GM08714 (cell line): Measurements from ENCODE around the gene KCNT1.

Experiments
- H3K4me3 ChIP-seq: fragments of 200-500 bp; sonication (Bioruptor generic); 2 replicates; pipeline ENCODE4 v1.5.1; 2014; ENCODE audit warnings: mild to moderate bottlenecking, low read length, inconsistent platforms
- ZNF274 ChIP-seq: IDR thresholded peaks from 2 replicates; pipeline ENCODE4 v1.6.1; 2012; ENCODE audit warnings: mild to moderate bottlenecking, low read depth, low read length

Gene KCNT1

DNA sequence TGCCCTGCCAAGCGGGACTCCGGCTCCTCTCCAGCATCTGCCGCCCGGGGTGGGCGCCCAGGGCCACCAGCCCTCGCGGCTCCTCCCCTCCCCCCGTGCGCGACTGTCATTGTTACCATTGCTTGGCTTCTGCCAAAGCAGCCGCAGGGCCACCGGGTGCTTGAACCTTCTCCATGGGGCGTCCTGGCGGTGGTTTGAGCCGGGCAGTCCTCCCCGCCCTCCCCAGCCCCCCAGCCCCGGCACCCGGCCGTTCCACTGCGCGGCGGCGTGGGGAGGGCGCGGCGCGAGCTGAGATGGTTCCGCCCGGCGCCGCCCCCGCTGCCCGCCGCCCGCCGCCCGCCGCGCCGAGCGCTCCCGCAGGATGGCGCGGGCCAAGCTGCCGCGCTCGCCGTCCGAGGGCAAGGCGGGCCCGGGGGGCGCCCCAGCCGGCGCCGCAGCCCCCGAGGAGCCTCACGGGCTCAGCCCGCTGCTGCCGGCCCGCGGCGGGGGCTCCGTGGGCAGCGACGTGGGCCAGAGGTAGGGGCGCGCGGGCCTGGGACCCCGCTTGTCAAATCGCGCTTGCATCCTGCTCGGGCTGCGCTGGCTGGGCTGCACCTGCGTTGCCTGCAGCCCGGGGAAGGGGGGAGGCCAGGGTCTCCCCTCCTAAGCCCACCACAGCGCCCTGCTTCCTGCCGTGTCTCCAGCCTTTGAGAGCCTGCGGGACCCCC, 34.4 kb downstream of the KCNT1 start:
- no peak overlapping the region for H3K4me3 ChIP-seq
- TF ChIP-seq ZNF274, result no peak

DNA sequence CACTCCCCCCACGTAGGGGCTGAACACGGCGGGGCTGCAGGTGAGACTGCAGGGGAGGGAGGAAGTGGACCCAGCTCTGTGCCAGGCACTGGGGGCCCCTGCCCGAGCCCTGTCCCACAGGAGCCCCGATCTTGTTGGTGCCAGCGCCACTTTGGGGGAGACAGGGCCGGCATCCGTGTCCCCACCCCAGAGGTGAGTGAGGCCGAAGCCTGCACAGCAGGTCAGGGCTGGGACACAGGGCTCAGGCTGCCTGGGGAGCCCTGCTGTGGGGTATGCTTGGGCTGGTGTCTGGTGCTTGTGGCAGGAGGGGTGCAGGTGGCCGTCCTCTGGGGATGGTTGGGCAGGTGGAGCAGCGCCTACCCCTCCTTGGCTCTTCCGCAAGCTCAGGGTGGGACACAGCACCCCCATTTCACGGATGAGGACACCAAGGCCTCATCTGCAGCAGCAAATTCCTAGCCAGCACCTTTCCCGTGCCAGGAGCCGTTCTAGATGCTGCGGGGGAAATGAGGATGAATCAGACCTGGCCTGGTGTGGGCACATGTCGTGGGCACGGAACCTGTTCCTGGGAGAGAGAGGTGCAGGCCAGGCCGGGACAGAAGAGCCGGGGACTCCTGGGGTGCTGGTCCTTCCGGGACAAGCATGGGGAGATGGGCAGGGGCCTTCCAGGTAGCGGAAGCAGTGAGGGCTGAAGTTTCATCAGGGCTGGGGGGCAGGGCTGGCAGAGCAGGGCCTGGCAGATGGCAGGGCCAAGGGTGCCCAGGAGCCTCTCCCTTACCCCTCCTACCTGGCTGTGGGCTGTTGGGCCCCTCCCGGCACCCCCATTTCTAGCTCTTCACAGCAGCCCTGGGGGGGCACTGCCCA, 35.2 kb downstream of the KCNT1 start:
- no peak for TF ChIP-seq ZNF274
- no peak overlapping the region for H3K4me3 ChIP-seq

DNA sequence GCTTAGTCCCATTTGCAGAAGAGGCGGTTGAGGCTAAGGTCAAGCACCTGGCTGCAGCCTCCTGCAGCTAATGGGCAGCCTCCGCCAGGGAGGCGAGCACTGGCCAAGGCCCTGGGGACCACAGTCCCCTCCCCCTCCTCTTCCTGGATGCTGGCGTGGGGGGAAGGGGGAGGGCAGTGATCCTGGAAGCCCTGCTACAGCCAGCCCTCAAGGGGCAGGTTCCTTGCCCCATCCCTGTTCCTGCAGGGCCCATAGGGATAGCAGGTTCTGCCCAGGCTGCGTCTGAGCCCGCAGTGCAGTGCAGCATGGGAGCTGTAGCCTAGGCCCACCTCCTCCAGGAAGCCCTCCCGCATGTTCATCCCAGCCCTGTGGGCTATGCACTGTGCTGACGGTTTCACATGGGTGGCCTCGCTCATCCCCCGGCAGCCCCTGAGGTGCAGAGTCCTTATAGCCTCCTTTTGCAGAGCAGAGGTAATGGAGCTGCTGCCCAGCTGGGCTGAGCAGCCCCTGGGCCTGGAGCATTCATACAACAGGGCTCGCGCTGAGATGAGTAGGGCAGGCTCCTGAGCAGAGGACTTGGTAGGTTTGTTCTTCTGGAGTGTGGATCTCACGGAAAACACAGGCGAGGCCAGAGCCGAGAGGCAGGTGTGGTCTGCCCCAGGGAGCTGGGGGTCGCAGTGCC, 36.0 kb downstream of the KCNT1 start:
- no peak overlapping the region for H3K4me3 ChIP-seq
- TF ChIP-seq ZNF274, result no peak

DNA sequence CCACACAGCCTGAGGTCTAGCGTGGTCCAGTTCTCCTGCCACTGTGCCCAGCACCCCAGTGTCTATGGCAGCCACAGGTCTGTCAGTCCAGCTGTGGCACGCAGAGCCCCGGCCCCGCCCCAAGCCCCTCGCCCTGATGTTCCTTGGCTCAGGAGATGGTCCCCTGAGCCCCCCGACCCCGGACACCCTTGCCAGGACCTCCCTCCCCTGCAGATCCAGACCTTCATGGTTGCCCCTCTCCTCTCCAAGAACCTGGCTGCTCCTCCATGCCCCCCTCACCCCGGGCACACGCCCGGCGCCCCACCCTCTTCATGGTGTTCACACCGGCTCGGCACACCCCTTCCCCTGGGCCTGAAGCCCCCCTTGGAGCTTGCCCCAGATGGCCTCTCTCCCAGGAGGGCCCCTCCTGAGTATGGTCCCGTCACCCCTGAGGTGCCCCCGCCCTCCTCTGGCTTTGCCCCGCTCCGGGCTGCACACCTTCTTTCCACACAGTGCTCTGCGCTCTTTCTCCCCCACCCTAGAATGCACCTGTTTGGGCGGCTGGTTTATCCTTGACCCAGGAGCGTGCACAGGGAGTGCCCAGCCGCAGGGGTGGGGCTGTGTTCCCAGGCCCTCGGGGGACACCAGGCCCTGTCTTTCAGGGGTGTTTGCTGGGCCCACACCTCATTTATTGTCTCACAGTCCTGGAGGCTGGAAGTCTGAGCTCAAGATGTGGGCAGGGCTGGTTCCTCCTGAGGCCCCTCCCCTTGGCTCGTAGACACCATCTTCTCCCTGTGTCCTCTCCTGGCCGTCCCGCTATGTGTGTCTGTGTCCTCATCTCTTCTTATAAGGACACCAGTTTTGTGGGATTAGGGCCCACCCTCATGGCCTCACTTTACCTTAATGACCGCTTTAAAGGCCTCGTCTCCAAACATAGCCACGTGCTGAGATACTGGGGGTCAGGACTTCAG, 37.6 kb downstream of the KCNT1 start:
- no peak overlapping the region for H3K4me3 ChIP-seq
- TF ChIP-seq ZNF274, result no peak

DNA sequence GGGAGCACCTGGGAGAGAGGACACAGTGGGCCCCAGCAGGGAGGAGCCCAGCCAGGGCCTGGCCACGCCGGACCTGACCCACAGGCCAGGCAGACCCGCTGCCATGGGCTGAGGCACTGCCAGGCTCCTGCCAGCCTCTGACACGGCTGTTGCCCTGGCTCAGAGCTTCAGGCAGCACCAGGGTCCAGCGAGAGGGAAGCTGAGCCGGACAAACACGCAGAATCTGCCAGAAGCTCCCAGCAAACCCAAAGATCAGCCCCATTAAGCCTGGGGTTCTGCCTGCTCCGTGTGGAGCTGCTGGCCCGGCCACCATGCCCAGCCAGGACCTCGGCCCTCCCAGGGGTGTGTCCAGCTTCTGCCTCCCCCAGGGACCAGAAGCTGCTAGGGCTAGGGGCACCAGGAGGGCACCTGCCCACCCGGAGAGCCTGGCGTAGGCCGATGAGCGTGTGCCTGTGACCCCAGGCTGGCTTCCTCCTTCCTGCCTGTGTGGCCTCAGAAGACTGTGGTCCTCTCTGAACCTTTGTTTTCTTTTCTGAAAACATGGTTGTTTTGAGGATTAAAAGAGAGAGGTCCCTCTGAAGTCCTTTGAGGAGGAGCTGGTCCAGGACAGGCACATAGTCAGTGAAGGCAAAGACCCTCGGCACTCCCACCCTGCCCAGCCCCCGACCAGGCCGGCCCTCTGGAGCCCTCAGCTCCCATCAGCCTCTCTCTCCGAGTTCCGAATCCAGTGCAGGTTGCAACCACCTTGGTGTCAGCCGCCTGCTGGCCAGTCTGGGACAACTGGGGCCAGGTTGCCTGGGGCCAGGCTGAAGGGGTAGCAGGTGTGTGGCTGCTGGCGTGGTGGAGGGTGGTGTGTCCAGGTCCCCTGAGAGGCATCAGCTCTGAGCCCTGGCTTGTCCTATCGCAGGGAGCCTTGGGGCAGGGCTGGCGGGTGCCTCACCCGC, 39.6 kb downstream of the KCNT1 start:
- H3K4me3 ChIP-seq, result no peak overlapping the region
- no peak for TF ChIP-seq ZNF274

DNA sequence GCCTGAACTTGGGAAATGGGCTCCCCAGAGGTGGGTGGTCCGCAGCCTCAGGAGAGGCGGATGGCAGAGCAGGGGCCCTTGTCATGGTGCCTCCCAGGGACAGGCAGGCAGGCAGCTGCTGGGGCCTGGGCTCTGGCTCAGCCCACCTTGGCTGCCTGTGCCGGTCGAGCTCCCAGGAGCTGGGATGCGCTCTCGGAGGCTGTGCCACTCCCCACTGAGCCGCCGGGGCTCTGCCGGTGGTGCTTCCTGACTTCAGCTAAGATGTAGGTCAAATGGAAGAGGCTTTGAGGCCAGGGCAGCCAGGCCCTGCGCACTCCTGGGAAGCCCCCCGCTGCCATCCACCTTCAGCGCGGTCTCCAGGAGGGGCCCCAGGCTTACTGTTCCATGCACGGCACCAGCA, 41.0 kb downstream of the KCNT1 start:
- TF ChIP-seq ZNF274, result no peak
- H3K4me3 ChIP-seq, result no peak overlapping the region

DNA sequence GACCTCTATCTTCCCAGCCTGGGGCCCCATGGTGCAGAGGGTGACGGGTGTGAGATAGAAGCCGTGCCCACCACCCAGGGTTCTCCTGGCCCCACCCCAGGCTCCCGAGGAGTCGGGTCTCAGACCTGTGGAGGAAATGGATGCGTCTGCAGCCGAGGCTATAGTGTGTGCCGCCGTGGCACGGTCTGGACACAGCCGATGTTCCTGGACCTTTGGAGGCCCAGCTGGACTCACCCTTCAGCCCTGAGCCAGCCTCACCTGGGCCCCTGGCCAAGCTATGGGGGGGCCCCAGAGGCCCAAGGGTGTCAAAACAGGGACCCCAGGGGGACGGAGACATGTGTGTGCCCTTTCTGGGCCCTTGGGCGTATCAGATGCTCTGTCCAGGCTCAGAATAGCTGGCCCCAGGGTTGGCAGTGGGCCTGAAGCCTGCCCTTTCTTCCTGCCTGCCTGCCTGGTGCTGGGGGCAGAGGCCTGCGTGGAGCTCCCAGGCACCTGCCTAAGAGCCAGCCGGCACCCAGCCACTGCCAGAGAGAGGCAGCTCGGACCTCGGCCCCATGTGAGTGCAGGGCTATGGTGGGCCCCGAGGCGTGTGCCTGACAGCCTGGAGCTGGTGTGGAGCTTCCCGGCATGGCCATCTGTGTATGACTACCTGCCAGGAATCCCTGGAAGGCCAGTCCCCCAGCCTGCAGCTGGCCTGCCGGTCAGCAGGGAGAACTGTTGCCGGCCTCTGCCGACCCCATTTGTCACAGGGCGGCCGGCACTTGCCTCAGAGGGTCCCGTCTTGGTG, 41.8 kb downstream of the KCNT1 start:
- no peak overlapping the region for H3K4me3 ChIP-seq
- TF ChIP-seq ZNF274, result no peak

DNA sequence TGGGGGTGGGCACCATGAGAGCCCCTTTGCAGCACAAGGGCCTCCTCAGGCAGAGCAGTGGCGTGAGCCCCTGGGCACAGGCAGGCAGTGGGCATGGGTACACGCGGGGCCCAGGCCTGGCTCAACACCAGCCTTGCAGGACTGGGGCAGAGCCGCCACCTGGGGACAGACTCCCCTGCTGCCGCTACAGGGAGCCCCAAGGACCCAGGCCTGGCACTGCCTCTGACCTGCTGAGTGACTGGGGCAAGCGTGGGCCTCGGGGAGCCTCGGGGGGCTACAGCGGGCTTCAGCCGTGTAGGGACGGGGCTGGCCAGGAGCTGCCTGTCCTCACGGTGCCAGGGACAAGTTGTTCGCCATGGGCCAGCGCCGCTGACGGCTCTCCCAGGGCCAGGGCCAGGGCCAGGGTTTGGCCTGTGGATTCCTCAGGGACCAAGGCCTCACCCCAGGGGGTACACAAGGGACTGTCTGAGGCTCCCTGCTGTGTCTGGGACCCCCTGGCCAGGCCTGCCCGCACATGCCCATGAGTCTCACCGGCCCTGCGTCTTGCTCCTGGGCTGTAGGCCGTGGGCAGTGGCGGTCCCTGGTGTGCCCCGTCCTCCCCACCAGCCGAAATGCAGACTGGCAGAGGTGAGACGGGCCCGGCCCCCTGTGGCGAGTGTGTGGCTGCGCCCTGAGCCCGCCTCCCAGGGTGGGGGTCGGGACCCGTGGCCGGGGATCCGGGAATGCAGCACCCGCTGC, 42.5 kb downstream of the KCNT1 start:
- no peak for TF ChIP-seq ZNF274
- no peak overlapping the region for H3K4me3 ChIP-seq

DNA sequence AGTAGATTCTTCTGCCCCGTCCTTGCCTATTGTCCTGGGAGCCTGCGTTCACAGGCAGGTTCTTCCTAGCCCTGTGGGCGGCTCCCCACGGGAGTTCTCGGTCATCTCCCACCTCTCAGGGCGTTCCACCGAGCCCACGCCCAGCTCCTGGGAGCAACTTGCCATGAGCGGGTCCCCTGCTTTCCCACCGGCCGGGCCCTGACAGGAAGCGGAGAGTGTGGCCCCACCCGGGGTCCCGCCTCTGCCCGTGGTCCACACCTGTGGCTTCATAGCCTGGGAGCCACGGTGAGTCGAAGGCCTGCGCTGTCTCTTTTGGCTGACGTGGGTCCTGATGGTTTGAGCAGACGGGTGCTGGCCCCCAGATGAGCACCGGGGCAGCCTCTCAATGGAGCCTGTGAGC, 43.2 kb downstream of the KCNT1 start:
- TF ChIP-seq ZNF274, result no peak

DNA sequence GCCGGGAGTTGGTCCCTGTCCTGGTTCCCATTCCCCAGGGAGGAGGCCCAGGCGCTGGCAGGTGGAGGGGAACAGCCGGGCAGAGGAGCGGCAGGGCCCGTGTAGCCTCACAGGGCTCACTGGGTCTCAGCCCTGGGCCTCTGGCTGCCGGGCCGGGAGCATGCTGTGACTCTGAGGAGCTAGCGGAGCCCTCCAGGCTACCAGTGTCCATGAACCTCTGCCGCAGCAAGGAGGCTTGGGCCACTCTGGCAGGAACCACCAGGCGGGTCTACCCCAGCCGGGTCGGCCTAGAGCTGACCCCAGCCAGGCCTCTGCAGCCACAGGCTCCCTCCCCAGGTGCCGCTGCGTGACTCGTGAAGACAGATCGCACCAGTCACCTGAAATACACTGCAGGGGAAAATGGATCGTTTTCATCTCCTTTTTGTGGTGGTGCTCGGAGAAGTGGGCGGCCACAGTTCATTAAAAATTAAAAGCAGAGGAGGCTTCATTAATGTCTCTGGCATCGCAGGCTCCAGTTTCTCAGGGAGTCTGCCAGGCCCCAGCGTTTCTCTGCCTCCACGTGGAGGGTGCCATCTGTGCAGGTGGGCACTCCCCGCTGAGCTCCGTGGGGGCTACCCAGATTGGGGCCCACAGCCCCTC, 43.8 kb downstream of the KCNT1 start:
- TF ChIP-seq ZNF274, result no peak

More for the DNA sequence above, 43.2 kb downstream of the KCNT1 start:
- H3K4me3 ChIP-seq, result no peak overlapping the region

DNA sequence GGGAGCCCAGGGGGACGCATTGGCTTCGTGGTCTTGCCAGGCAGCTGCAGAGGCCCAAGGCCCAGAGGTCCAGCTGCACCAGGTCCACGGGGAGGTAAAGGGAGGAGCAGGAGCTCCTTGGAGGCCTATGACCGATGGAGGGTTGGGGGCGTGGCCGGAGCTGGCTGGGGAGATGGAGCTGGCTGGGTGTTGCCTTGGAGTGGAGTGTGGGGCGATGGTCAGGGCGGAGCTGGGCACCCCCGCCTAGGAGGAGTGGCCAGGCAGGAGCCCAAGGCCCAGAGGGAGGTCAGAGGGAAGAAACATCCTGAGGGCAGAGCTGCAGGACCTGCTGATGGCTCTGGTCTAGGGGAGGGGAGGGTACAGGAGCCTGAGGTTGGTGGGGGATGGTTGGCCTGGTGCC, 44.6 kb downstream of the KCNT1 start:
- TF ChIP-seq ZNF274, result no peak
- H3K4me3 ChIP-seq, result no peak overlapping the region

More for the DNA sequence above, 43.8 kb downstream of the KCNT1 start:
- H3K4me3 ChIP-seq, result no peak overlapping the region
